Immature natural killer cell (primary cell): ENCODE data around the gene TMEM87B. TPM values are rescaled to one million over a fixed set of nuclear protein-coding genes. Genes with fewer than 3 reads are reported as not detected.
A peak's percentile ranks its signal among the peaks of the same experiment; 100 is the strongest.
"Not testable (repeated sequence)": the region's sequence is repeated elsewhere in the genome, so short reads cannot be mapped to it uniquely, and the experiment has no call there.

Experiments used
- DNase-seq, 3 donors: peaks; one replicate each; pipeline ENCODE4 v3.0.0; 2022; ENCODE audit warnings: mixed read lengths in 1 of 3
- H3K27ac Mint-ChIP-seq, 6 donors: one replicate each; pipeline ENCODE4 v1.8.0; 2020; ENCODE audit warnings: mixed read lengths in 6 of 6, mild to moderate bottlenecking in 5 of 6, inconsistent platforms in 4 of 6, moderate library complexity in 3 of 6
- H3K27me3 Mint-ChIP-seq, 3 donors: one replicate each; pipeline ENCODE4 v1.8.0; 2020 to 2021; ENCODE audit warnings: low read depth in 3 of 3, mild to moderate bottlenecking in 3 of 3, mixed read lengths in 3 of 3, moderate library complexity in 3 of 3, inconsistent platforms in 1 of 3
- H3K36me3 Mint-ChIP-seq, 3 donors: one replicate each; pipeline ENCODE4 v1.8.0; 2020; ENCODE audit warnings: mixed read lengths in 3 of 3, inconsistent platforms in 2 of 3, mild to moderate bottlenecking in 2 of 3
- H3K4me1 Mint-ChIP-seq, 2 donors: one replicate each; pipeline ENCODE4 v1.8.0; 2020; ENCODE audit warnings: inconsistent platforms in 2 of 2, mild to moderate bottlenecking in 2 of 2, mixed read lengths in 2 of 2, moderate library complexity in 1 of 2
- H3K4me3 Mint-ChIP-seq, 5 donors: one replicate each; pipeline ENCODE4 v1.8.0; 2020; ENCODE audit warnings: mild to moderate bottlenecking in 5 of 5, mixed read lengths in 5 of 5, inconsistent platforms in 3 of 5, moderate library complexity in 3 of 5
- H3K9me3 Mint-ChIP-seq, 6 donors: one replicate each; pipeline ENCODE4 v1.8.0; 2020; ENCODE audit warnings: mild to moderate bottlenecking in 6 of 6, mixed read lengths in 6 of 6, inconsistent platforms in 4 of 6, moderate library complexity in 3 of 6
- polyA plus RNA-seq, 3 donors: library from polyadenylated mRNA; unstranded; fragments of 300-500 nt; fragmentation: Illumina TruSeq; gene quantifications; one replicate each; pipeline ENCODE4 v1.2.3, GENCODE V29; 2021

The TMEM87B gene
- polyA plus RNA-seq, 3 donors from 2014 or later = 3.0 to 8.5 (median 5.2) TPM

DNA sequence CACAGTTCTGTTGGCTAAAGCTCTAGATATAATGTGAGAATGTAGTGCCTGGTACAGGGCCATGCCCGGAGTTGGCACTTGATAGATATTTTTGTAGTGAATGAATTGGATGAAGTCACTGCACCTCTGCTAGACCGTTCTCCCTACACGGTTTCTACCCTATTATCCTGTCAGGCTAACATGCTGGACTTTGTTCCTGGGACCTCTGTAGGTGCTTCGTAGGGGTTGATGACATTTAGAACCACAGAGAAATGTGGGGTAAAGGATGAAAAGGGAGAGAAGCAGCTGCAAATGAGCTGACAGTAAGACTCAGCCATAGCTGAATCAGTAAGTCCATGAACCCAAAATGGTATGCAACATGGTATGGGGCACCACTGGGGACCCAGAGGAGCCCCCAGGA lies 79.1 kb downstream of the TMEM87B start:
- H3K27me3 Mint-ChIP-seq = peaks cover 2 to 14% (median 4%) of the 10 kb centered on the region in 3 donors
- H3K9me3 Mint-ChIP-seq = peaks cover 0 to 2% (median 0%) of the 10 kb centered on the region in 6 donors
- peaks cover 5 to 7% of the 10 kb centered on the region in 2 donors for H3K4me1 Mint-ChIP-seq
- H3K36me3 Mint-ChIP-seq = peaks cover 0 to 5% (median 3%) of the 10 kb centered on the region in 3 donors
- no peak overlapping the region for H3K27ac Mint-ChIP-seq
- no peak overlapping the region for H3K4me3 Mint-ChIP-seq
- no peak for DNase-seq

DNA sequence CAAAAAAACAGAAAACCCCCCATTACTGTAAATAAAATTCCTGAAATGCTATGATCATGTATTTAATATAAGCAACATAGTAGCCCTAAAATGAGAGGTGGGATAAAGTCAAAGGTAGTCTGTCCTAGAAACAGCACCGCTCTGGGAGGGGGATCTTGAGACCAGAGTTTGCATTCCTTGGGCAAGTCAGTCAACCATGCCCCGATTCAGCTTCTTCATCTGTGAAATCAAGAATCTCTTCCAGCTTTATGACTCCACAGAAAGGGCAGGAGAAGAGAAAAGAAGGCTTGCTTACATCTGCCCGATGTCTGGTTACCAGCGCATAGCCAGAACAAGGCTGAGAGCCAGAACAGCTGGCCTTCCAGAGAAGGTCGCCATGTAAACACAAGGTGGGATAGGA lies 81.0 kb downstream of the TMEM87B start:
- H3K4me3 Mint-ChIP-seq = peak overlapping the region in 3 of 5 donors; percentile 2 to 56 (median 34)

DNA sequence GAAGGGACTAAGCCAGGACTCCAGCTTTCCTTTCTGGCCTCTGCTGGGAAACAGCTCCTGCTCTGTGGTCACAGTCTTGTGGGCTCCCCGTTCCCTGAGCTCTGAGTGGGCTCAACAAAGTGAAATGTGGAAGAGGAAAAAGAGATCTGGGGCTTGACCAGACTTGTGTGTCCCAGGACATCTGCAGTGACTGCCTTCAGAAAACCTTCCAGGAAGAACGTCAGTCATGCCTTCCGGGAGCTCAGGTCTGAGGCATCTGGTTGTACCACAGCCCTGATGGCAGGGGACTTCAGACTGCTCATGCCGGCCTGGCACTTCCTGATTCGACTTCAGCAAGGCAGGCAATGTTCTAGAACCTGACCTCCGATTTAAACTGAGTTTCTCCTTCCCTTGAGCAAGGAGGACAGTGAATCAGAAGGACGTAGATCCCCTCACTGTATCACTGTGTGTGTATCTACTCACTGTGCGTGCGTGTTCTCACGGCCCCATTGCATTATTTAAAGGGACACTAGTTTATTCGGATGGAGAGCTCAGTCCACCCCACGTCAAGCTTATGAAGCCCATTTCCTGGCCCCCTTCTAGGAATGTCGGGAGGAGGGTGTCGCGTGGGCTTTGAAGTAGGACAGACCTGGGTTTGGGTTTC lies 82.6 kb downstream of the TMEM87B start:
- H3K27me3 Mint-ChIP-seq = peaks cover 8 to 21% (median 13%) of the 10 kb centered on the region in 3 donors
- H3K9me3 Mint-ChIP-seq = no peaks in the 10 kb centered on the region
- no peak overlapping the region for H3K27ac Mint-ChIP-seq
- no peak for DNase-seq
- H3K36me3 Mint-ChIP-seq = peaks cover 0 to 5% (median 3%) of the 10 kb centered on the region in 3 donors
- H3K4me3 Mint-ChIP-seq = peak overlapping the region; percentile 45 to 75 (median 63)
- peaks cover 5 to 7% of the 10 kb centered on the region in 2 donors for H3K4me1 Mint-ChIP-seq

More for the DNA sequence above, 81.0 kb downstream of the TMEM87B start:
- H3K4me1 Mint-ChIP-seq = peaks cover 5 to 7% of the 10 kb centered on the region in 2 donors
- H3K36me3 Mint-ChIP-seq = peaks cover 0 to 5% (median 3%) of the 10 kb centered on the region in 3 donors
- DNase-seq = no peak
- peaks cover 0 to 1% (median 0%) of the 10 kb centered on the region in 6 donors for H3K9me3 Mint-ChIP-seq
- no peak overlapping the region for H3K27ac Mint-ChIP-seq
- H3K27me3 Mint-ChIP-seq = peaks cover 5 to 19% (median 6%) of the 10 kb centered on the region in 3 donors

DNA sequence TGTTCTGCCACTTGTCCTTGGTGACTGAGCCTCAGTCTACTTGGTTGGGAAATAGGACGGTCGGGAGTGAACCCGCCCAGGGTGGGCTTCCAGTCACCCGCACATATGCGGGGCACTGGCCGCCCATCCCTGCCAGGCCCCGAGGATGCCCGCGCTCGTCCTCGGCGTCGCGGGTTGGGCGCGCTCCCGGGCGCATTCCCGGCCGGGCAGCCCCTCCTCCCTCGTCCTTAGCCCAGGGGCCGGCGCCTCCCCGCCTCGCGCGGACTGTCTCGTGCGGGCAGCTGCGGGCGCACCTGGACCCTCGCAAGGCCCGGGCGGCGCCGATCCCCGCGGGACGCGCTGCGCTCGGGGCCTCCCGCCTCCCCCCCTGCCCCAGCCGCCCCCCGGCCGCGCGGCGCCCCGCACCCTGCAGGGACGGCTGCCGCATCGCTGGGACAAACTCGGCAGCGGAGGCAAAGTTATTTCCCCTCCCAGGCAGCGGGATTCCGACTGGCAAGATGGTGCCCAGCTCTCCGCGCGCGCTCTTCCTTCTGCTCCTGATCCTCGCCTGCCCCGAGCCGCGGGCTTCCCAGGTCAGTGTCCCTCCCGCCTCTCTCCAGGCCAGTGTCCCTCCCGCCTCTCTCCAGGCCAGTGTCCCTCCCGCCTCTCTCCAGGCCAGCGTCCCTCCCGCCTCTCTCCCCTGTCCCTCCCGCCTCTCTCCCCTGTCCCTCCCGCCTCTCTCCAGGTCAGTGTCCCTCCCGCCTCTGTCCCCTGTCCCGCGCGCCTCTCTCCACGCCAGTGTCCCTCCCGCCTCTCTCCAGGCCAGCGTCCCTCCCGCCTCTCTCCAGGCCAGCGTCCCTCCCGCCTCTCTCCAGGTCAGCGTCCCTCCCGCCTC lies 83.3 kb downstream of the TMEM87B start, which contains the start of gene FBLN7:
FBLN7 (plus strand) TSS at position 227 of the 874 bp plus-strand sequence; CDS start at position 498, 271 bp downstream.
- H3K36me3 Mint-ChIP-seq = peaks cover 0 to 5% (median 3%) of the 10 kb centered on the region in 3 donors
- H3K9me3 Mint-ChIP-seq = no peaks in the 10 kb centered on the region
- peaks cover 8 to 24% (median 13%) of the 10 kb centered on the region in 3 donors for H3K27me3 Mint-ChIP-seq
- no peak within 1 kb of the TSS for H3K27ac Mint-ChIP-seq
- DNase-seq = no peak
- H3K4me3 Mint-ChIP-seq = peak within 1 kb of the TSS; percentile 45 to 75 (median 63)
- H3K4me1 Mint-ChIP-seq = peaks cover 5 to 7% of the 10 kb centered on the region in 2 donors

DNA sequence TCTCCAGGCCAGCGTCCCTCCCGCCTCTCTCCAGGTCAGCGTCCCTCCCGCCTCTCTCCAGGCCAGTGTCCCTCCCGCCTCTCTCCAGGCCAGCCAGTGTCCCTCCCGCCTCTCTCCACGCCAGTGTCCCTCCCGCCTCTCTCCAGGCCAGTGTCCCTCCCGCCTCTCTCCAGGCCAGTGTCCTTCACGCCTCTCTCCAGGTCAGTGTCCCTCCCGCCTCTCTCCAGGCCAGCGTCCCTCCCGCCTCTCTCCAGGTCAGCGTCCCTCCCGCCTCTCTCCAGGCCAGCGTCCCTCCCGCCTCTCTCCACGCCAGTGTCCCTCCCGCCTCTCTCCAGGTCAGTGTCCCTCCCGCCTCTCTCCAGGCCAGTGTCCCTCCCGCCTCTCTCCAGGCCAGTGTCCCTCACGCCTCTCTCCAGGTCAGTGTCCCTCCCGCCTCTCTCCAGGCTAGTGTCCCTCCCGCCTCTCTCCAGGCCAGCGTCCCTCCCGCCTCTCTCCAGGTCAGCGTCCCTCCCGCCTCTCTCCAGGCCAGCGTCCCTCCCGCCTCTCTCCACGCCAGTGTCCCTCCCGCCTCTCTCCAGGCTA lies 84.1 kb downstream of the TMEM87B start:
- H3K27me3 Mint-ChIP-seq = peaks cover 8 to 24% (median 13%) of the 10 kb centered on the region in 3 donors
- H3K4me1 Mint-ChIP-seq, DNase-seq, H3K4me3 Mint-ChIP-seq, H3K9me3 Mint-ChIP-seq, H3K36me3 Mint-ChIP-seq, H3K27ac Mint-ChIP-seq: not testable (repeated sequence)

DNA sequence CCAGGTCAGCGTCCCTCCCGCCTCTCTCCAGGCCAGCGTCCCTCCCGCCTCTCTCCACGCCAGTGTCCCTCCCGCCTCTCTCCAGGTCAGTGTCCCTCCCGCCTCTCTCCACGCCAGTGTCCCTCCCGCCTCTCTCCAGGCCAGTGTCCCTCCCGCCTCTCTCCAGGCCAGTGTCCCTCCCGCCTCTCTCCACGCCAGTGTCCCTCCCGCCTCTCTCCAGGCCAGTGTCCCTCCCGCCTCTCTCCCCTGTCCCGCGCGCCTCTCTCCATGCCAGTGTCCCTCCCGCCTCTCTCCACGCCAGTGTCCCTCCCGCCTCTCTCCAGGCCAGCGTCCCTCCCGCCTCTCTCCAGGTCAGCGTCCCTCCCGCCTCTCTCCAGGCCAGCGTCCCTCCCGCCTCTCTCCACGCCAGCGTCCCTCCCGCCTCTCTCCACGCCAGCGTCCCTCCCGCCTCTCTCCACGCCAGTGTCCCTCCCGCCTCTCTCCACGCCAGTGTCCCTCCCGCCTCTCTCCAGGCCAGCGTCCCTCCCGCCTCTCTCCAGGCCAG lies 84.7 kb downstream of the TMEM87B start:
- not testable (repeated sequence) for H3K4me3 Mint-ChIP-seq, H3K9me3 Mint-ChIP-seq, H3K4me1 Mint-ChIP-seq, H3K36me3 Mint-ChIP-seq, H3K27ac Mint-ChIP-seq, DNase-seq
- peaks cover 8 to 24% (median 13%) of the 10 kb centered on the region in 3 donors for H3K27me3 Mint-ChIP-seq

DNA sequence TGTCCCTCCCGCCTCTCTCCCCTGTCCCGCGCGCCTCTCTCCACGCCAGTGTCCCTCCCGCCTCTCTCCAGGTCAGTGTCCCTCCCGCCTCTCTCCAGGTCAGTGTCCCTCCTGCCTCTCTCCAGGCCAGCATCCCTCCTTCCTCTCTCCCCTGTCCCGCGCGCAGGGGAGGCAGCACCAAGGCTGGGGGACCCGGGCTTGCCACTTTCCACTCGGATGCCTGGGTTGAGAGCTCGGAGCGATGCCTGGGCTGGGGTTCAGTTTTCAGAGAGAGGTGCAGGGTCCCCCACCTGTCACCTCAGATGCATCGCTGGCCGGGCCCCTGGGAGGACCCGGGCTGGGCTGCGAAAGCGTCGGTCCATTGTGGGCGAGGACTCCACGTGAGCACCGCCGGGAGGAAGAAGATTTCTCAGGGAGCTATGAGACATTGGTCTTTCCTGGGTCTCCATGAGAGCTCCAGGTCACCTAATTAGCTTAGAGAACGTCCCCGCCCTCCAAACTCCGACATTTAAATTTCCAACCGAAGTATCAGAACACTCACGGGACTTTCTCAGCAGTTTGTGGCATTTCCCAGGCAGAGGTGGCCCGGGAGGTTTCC lies 85.2 kb downstream of the TMEM87B start:
- H3K27me3 Mint-ChIP-seq = peaks cover 8 to 21% (median 13%) of the 10 kb centered on the region in 3 donors
- H3K36me3 Mint-ChIP-seq = peaks cover 0 to 5% (median 3%) of the 10 kb centered on the region in 3 donors
- no peak for DNase-seq
- H3K9me3 Mint-ChIP-seq = no peaks in the 10 kb centered on the region
- H3K27ac Mint-ChIP-seq = no peak overlapping the region
- H3K4me1 Mint-ChIP-seq = peaks cover 5 to 7% of the 10 kb centered on the region in 2 donors
- peak overlapping the region in 1 of 5 donors; percentile 30 for H3K4me3 Mint-ChIP-seq

DNA sequence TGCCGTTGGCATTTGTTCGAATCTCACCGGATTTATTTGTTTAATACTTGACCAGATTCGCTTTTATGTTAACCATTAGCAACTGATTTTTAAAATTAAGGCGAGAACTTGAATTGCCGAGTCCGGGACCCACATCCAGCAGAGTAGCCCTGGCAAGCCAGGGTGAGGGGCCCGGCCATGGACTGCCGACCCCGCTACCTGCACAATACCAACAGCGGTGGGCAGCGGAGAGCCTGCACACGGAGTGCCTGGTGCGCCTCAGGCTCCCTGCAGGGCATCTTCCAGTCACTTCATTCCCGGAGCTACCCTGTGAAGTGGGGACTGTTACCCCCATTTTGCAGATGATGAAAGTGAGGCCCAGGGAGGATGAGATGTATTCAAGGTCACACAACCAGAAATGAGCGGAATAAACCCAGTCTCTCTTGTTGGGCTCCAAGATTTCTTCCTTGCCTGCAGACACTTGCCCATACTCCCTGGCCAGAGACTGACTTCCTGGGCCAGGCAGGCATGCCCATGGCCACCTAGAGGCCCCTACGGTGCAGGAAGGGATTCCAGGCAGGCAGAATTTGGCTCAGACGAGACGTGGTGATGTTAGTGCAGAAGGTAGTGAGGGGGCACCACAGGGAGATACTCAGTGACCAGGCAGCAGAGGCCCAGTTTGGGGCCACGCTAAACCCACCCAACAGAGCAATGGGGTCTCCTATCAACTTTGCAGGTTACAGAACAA lies 86.0 kb downstream of the TMEM87B start:
- H3K4me1 Mint-ChIP-seq = peaks cover 5 to 7% of the 10 kb centered on the region in 2 donors
- H3K36me3 Mint-ChIP-seq = peaks cover 0 to 5% (median 3%) of the 10 kb centered on the region in 3 donors
- peaks cover 6 to 14% (median 13%) of the 10 kb centered on the region in 3 donors for H3K27me3 Mint-ChIP-seq
- no peak for DNase-seq
- no peaks in the 10 kb centered on the region for H3K9me3 Mint-ChIP-seq
- H3K4me3 Mint-ChIP-seq = peak overlapping the region in 1 of 5 donors; percentile 30
- H3K27ac Mint-ChIP-seq = no peak overlapping the region

DNA sequence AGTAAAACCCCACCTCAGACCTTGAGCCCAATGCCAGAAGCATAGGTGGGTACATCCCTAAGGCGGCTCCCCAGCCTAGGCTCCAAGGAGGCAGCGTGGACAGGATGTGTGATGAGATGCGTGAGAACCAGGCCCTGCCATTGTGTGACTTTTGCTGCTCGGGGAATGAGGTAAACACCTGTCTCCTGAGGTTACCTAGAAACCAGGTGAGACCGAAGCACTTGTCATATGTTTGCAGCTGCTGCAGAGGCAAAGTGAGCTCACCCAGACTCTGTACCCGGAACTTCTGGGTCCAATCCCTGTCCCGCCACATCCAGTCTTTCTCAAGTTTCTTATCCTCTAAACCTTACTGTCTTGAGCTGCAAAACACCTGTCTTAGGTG lies 86.5 kb downstream of the TMEM87B start:
- Mint-ChIP-seq H3K9me3 (no peaks in the 10 kb centered on the region), H3K4me1 (peaks cover 5 to 7% of the 10 kb centered on the region in 2 donors), H3K4me3 (no peak overlapping the region), H3K27me3 (peaks cover 6 to 13% (median 10%) of the 10 kb centered on the region in 3 donors), H3K36me3 (no peaks in the 10 kb centered on the region), H3K27ac (no peak overlapping the region)
- no peak for DNase-seq

DNA sequence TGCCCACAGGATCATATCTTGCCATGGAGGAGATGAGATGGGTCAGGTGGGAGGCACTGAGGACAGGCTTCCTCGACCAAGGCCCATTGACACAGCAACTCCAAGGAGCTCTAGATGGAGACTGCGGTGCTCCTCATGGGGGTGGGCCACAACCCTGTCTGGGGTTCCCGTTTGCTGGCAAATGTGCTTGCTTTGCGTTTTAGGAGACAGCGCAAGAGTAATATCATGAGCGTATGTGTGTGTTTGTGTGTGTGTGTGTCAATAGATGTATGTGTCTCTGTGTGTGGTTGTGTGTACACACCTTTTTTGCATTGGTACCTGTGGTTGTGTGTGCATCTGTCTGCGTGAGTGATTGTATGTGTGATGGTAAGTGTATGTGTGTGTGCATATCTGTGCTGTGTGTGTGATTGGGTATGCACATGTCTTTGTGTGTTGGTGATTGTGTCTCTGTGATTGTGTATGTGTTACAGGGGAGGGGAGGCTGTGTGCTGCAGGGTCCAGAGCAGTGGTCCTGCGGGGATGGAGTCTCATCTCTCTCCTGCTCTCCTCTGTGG lies 87.5 kb downstream of the TMEM87B start:
- H3K27ac Mint-ChIP-seq = no peak overlapping the region
- H3K4me1 Mint-ChIP-seq = peaks cover 3 to 4% of the 10 kb centered on the region in 2 donors
- H3K9me3 Mint-ChIP-seq = no peaks in the 10 kb centered on the region
- no peak for DNase-seq
- H3K4me3 Mint-ChIP-seq = no peak overlapping the region
- peaks cover 6 to 17% (median 11%) of the 10 kb centered on the region in 3 donors for H3K27me3 Mint-ChIP-seq
- no peaks in the 10 kb centered on the region for H3K36me3 Mint-ChIP-seq

DNA sequence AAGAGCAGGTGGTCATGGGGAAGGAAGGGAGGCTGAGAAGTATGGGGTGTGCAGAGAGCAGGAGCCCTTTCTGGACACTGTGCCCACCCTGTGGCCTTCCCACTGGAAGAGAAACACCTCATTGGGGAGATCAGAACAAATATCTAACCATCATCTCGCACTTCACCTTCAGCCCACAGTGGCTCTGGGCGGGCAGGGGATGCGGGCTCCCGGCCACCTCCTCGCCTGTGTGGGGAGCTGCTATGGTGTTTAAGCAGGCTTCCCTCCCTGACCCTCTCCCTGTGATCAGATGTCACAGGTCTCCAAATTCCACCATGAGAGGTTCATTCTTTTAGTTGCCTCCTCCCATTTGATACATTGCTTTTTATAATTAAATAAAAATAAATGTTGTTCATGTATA lies 88.1 kb downstream of the TMEM87B start:
- H3K4me3 Mint-ChIP-seq = no peak overlapping the region
- no peaks in the 10 kb centered on the region for H3K4me1 Mint-ChIP-seq
- H3K36me3 Mint-ChIP-seq = no peaks in the 10 kb centered on the region
- no peak overlapping the region for H3K27ac Mint-ChIP-seq
- DNase-seq = no peak
- H3K27me3 Mint-ChIP-seq = peaks cover 6 to 17% (median 11%) of the 10 kb centered on the region in 3 donors
- H3K9me3 Mint-ChIP-seq = no peaks in the 10 kb centered on the region

DNA sequence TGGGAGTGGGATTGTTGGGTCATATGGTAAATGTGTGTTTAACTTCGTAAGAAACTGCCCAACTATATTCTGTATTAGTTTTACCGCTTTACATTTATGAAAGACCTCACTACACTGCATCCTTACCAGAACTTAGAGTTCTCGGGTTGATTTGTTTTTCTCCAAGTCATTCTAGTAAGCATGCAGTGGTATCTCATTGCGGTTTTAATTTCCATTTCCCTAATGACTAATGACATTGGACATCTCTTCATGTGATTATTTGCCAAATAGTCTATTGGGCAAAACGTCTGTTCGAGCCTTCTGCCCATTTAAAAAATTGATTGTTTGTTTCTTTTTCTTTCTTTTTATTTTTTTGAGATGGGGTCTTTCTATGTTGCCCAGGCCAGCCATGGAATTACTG lies 89.9 kb downstream of the TMEM87B start:
- H3K27ac Mint-ChIP-seq = no peak overlapping the region
- H3K27me3 Mint-ChIP-seq = peaks cover 6 to 17% (median 11%) of the 10 kb centered on the region in 3 donors
- H3K4me1 Mint-ChIP-seq = no peaks in the 10 kb centered on the region
- H3K4me3 Mint-ChIP-seq = no peak overlapping the region
- H3K36me3 Mint-ChIP-seq = no peaks in the 10 kb centered on the region
- DNase-seq = no peak
- no peaks in the 10 kb centered on the region for H3K9me3 Mint-ChIP-seq
